Liver (tissue), 9 donors: Measurements from ENCODE around the gene ISG15. TPM values are rescaled to one million over a fixed set of nuclear protein-coding genes. Genes with fewer than 3 reads are reported as not detected.

Source experiments
- DNase-seq: peaks from one replicate; pipeline ENCODE4 v3.0.0-alpha.2; 2017; ENCODE audit warnings: low spot score
- H3K27ac ChIP-seq, 2 donors: one replicate each; pipeline ENCODE4 v1.7.0; 2013; ENCODE audit warnings: inconsistent platforms in 2 of 2, low read length in 2 of 2, control low read depth in 1 of 2, low read depth in 1 of 2, mild to moderate bottlenecking in 1 of 2
- H3K27me3 ChIP-seq, 4 donors: one replicate each; pipeline versions ENCODE4 v1.6.1 to v1.7.0; 2013; ENCODE audit warnings: low read length in 3 of 4, inconsistent platforms in 1 of 4, mild to moderate bottlenecking in 1 of 4, moderate library complexity in 1 of 4; ENCODE audit not compliant: control insufficient read depth in 4 of 4, insufficient read depth in 4 of 4
- H3K36me3 ChIP-seq, 4 donors: one replicate each; pipeline versions ENCODE4 v1.6.1 to v1.7.0; 2013; ENCODE audit warnings: low read length in 3 of 4, mild to moderate bottlenecking in 3 of 4, low read depth in 1 of 4, moderate library complexity in 1 of 4; ENCODE audit not compliant: control insufficient read depth in 4 of 4, insufficient read depth in 3 of 4
- H3K4me1 ChIP-seq, 4 donors: one replicate each; pipeline versions ENCODE4 v1.6.1 to v1.7.0; 2013; ENCODE audit warnings: low read length in 3 of 4, mild to moderate bottlenecking in 3 of 4, moderate library complexity in 1 of 4; ENCODE audit not compliant: control insufficient read depth in 4 of 4, insufficient read depth in 4 of 4
- H3K4me3 ChIP-seq, 3 donors: one replicate each; pipeline versions ENCODE4 v1.6.1 to v1.7.0; 2013; ENCODE audit warnings: low read length in 3 of 3, control low read depth in 1 of 3, low read depth in 1 of 3, mild to moderate bottlenecking in 1 of 3
- H3K9ac ChIP-seq, 2 donors: one replicate each; pipeline ENCODE4 v1.7.0; 2013; ENCODE audit warnings: low read length in 2 of 2, mild to moderate bottlenecking in 2 of 2, moderate library complexity in 2 of 2, control low read depth in 1 of 2, low read depth in 1 of 2
- H3K9me3 ChIP-seq, 4 donors: one replicate each; pipeline versions ENCODE4 v1.6.1 to v1.7.0; 2013; ENCODE audit warnings: low read length in 3 of 4; ENCODE audit not compliant: control insufficient read depth in 4 of 4
- EGR1 ChIP-seq, 2 donors: IDR thresholded peaks; 2 replicates each; pipeline ENCODE4 v1.6.1; 2016 to 2018; ENCODE audit warnings: antibody characterized with exemption in 2 of 2, low read depth in 2 of 2
- FOXA2 ChIP-seq: IDR thresholded peaks from 2 replicates; pipeline ENCODE4 v1.6.1; 2016; ENCODE audit warnings: antibody characterized with exemption
- GABPA ChIP-seq, 2 donors: IDR thresholded peaks in 1 of 2; conservative IDR thresholded peaks in 1 of 2; 2 replicates each; pipeline ENCODE4 v1.6.1; 2016; ENCODE audit warnings: antibody characterized with exemption in 2 of 2, mild to moderate bottlenecking in 1 of 2, moderate library complexity in 1 of 2
- HNF4A ChIP-seq, 2 donors: conservative IDR thresholded peaks; 2 replicates each; pipeline ENCODE4 v1.6.1; 2016; ENCODE audit warnings: antibody characterized with exemption in 2 of 2, mild to moderate bottlenecking in 2 of 2
- JUND ChIP-seq, 2 donors: IDR thresholded peaks; 2 replicates each; pipeline ENCODE4 v1.6.1; 2016; ENCODE audit warnings: antibody characterized with exemption in 2 of 2
- NR2F2 ChIP-seq: IDR thresholded peaks from 2 replicates; pipeline ENCODE4 v1.6.1; 2016; ENCODE audit warnings: antibody characterized with exemption
- RXRA ChIP-seq, 2 donors: IDR thresholded peaks; 2 replicates each; pipeline ENCODE4 v1.6.1; 2017 to 2018; ENCODE audit warnings: antibody characterized with exemption in 2 of 2, mild to moderate bottlenecking in 1 of 2
- SP1 ChIP-seq: IDR thresholded peaks from 2 replicates; pipeline ENCODE4 v1.6.1; 2018; ENCODE audit warnings: antibody characterized with exemption, mild to moderate bottlenecking
- TAF1 ChIP-seq: conservative IDR thresholded peaks from 2 replicates; pipeline ENCODE4 v1.6.1; 2016; ENCODE audit warnings: antibody characterized with exemption, mild to moderate bottlenecking
- YY1 ChIP-seq: IDR thresholded peaks from 2 replicates; pipeline ENCODE4 v1.6.1; 2016; ENCODE audit warnings: antibody characterized with exemption, mild to moderate bottlenecking
- ZBTB33 ChIP-seq: IDR thresholded peaks from 2 replicates; pipeline ENCODE4 v1.6.1; 2016; ENCODE audit warnings: antibody characterized with exemption
- WGBS: extraction: QIAGEN DNeasy Blood & Tissue Kit; methylation state at CpG from one replicate; pipeline ENCODE4 v1.1.7; 2013; 5-methylcytosine and 5-hydroxymethylcytosine counted together
- polyA plus RNA-seq, 2 donors: library from polyadenylated mRNA; stranded (reverse) in 1 of 2; unstranded in 1 of 2; fragments of 200-250 nt in 1 of 2; fragments of >200 nt in 1 of 2; fragmentation: Nextera tagmentation in 1 of 2; extraction: Ambion mirVana in 1 of 2; gene quantifications; one replicate each; pipeline versions ENCODE4 v1.2.1 to v1.2.3, GENCODE V29; 2013 to 2015
- total RNA-seq, 2 donors: library from RNA; depleted of rRNA; stranded (reverse); fragments of >200 nt; gene quantifications; one replicate each; pipeline ENCODE4 v1.2.3, GENCODE V29; 2014
- donor health status: healthy.
- donor health status: healthy.
- donor health status: healthy.
- donor health status: healthy.
- donor health status: healthy.

ISG15 gene
- total and polyA plus RNA-seq, 4 donors: 9.3 to 89.4 (median 56.5) TPM

- Histone ChIP-seq H3K36me3 (peaks cover 0 to 2% (median 0%) of the 10 kb centered on the region in 4 donors), H3K27me3 (peaks cover 0 to 3% (median 0%) of the 10 kb centered on the region in 4 donors), H3K27ac (no peak overlapping the region), H3K9me3 (no peaks in the 10 kb centered on the region), H3K9ac (no peak overlapping the region), H3K4me1 (peaks cover 8 to 14% (median 11%) of the 10 kb centered on the region in 4 donors), H3K4me3 (no peak overlapping the region)
- WGBS: 88% methylated on average over 6 of the region's 6 CpGs
- TF ChIP-seq RXRA (IDR thresholded peaks at IDR 0.05) (no peak), SP1 (no peak), JUND (IDR thresholded peaks at IDR 0.05) (no peak), NR2F2 (no peak), FOXA2 (no peak), ZBTB33 (no peak), TAF1 (no peak), EGR1 (IDR thresholded peaks at IDR 0.05; ENCODE audit: low read depth in 2 of 2) (no peak), GABPA (IDR thresholded peaks at IDR 0.05 in 1 of 2, conservative IDR thresholded peaks at IDR 0.05 in 1 of 2) (no peak)
- DNase-seq: no peak
These were observed 25.4 kb downstream of the ISG15 start for GRCh38 chr1:1038694-1039093.

DNA sequence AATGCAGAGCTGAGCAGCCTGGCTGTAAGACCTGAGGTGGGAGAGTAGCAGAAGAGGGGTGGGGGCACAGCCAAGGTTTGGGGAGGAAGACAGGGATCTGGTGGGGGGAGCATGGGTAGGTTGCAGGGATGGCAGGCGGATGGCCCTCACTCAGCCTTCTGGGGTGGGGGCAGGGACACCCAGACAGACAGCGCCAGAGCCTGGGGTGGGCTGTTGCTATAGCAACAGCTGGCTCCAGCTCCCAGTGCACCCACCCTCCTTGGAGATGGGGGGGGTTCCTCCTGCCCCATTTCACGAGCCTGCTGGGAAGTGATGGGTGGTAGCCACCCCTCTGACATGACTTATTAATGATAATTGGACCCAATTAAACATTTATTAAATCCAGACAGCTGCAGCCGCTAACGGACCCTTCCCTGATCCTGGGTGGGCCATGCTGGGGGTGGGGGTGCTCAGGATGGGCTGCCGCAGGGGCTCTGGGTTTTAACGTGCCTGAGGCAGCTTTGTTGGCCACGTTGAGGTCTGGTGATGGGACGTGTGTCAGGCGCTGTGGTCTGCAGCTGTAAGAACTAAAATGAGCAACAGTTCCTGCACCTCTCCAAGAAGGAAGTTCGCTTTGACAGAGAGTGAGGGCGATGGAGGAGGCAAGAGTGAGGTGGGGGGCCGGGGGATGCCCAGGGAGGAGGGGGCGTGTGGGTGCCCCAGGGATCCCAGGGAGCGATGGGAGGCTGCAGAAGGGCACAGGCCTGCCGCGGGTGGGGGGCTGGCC lies 26.0 kb downstream of the ISG15 start:
- TF ChIP-seq HNF4A (conservative IDR thresholded peaks at IDR 0.05) (no peak), SP1 (no peak), YY1 (no peak), EGR1 (IDR thresholded peaks at IDR 0.05; ENCODE audit: low read depth in 2 of 2) (no peak), ZBTB33 (no peak)
- no peak overlapping the region for H3K27ac ChIP-seq
- no peak for DNase-seq
- H3K27me3 ChIP-seq: peaks cover 0 to 3% (median 0%) of the 10 kb centered on the region in 4 donors
- peaks cover 8 to 13% (median 10%) of the 10 kb centered on the region in 4 donors for H3K4me1 ChIP-seq
- H3K9ac ChIP-seq: no peak overlapping the region
- H3K36me3 ChIP-seq: peaks cover 0 to 2% (median 1%) of the 10 kb centered on the region in 4 donors
- 61% methylated on average over 17 of the region's 17 CpGs for WGBS
- H3K9me3 ChIP-seq: no peaks in the 10 kb centered on the region
- no peak overlapping the region for H3K4me3 ChIP-seq
